Panc1 (cell line): Measurements from ENCODE around the gene S100A12. TPM values are rescaled to one million over a fixed set of nuclear protein-coding genes. Genes with fewer than 3 reads are reported as not detected.

Experiments
- ATAC-seq: fragments of 200-7000 bp; cut with Tn5 transposase; 2 replicates; pipeline ENCODE4 v1.9.1; 2020; ENCODE audit warnings: mild to moderate bottlenecking, moderate library complexity
- BruUV-seq: library from RNA; stranded (reverse); fragments of 400-500 nt; replicated peaks from 2 replicates; lab custom pipeline; 2021; lab: Mats Ljungman, UMichigan
- CTCF ChIA-PET: fragments of 300-600 bp; sonication (Branson Sonifier 250); formaldehyde crosslinking; loops from one replicate; lab custom pipeline; 2022; ENCODE audit warnings: antibody characterized with exemption; lab: Charles Lee
- POLR2A ChIA-PET: fragments of 300-600 bp; sonication (Branson Sonifier 250); formaldehyde crosslinking; loops from one replicate; lab custom pipeline; 2022; ENCODE audit warnings: antibody characterized with exemption; lab: Charles Lee
- DNase-seq: peaks from one replicate; pipeline ENCODE4 v3.0.0-alpha.2; 2010; ENCODE audit warnings: low read depth, low spot score
- H3K27ac ChIP-seq: 2 replicates; pipeline ENCODE4 v1.5.1; 2011; ENCODE audit warnings: mild to moderate bottlenecking, low read length, inconsistent platforms
- H3K27me3 ChIP-seq: fragments of 200-500 bp; sonication (Bioruptor generic); 2 replicates; pipeline ENCODE4 v1.6.0; 2014; ENCODE audit warnings: low read length, inconsistent platforms; ENCODE audit not compliant: control insufficient read depth, insufficient read depth
- H3K36me3 ChIP-seq: fragments of 200-500 bp; sonication (Bioruptor generic); 2 replicates; pipeline ENCODE4 v1.5.1; 2014; ENCODE audit warnings: inconsistent platforms, mild to moderate bottlenecking, low read length, moderate library complexity; ENCODE audit not compliant: control insufficient read depth, insufficient read depth
- H3K4me1 ChIP-seq: 2 replicates; pipeline ENCODE4 v1.5.1; 2011; ENCODE audit warnings: inconsistent platforms, mild to moderate bottlenecking, low read length, moderate library complexity; ENCODE audit not compliant: control insufficient read depth, insufficient read depth
- H3K4me3 ChIP-seq, 2 experiments: 2 replicates each; pipeline ENCODE4 v1.5.1; 2011 to 2012; ENCODE audit warnings: low read depth in 2 of 2, low read length in 2 of 2, mild to moderate bottlenecking in 2 of 2, inconsistent platforms in 1 of 2, moderate library complexity in 1 of 2
- H3K9me3 ChIP-seq: fragments of 200-500 bp; sonication (Bioruptor generic); 2 replicates; pipeline ENCODE4 v1.5.1; 2014; ENCODE audit warnings: low read depth, mild to moderate bottlenecking, inconsistent platforms, low read length, moderate library complexity; ENCODE audit not compliant: control insufficient read depth, insufficient read depth
- CTCF ChIP-seq: fragments of 450-650 bp; IDR thresholded peaks from 2 replicates; pipeline ENCODE4 v1.5.1; 2017; ENCODE audit warnings: mild to moderate bottlenecking
- POLR2AphosphoS5 ChIP-seq: IDR thresholded peaks from 2 replicates; pipeline ENCODE4 v1.6.1; 2012; ENCODE audit warnings: mild to moderate bottlenecking, low read depth, low read length, moderate library complexity
- REST ChIP-seq, 2 experiments: IDR thresholded peaks; 2 replicates each; pipeline ENCODE4 v1.6.1; 2011 to 2012; ENCODE audit warnings: low read depth in 2 of 2, control low read depth in 1 of 2, low read length in 1 of 2, mild to moderate bottlenecking in 1 of 2, moderate library complexity in 1 of 2; ENCODE audit not compliant: insufficient read depth in 1 of 2
- SIN3A ChIP-seq: IDR thresholded peaks from 2 replicates; pipeline ENCODE4 v1.6.1; 2012; ENCODE audit warnings: low read depth, mild to moderate bottlenecking, low read length, moderate library complexity, borderline replicate concordance; ENCODE audit not compliant: insufficient read depth
- TCF7L2 ChIP-seq: IDR thresholded peaks from 2 replicates; pipeline ENCODE4 v1.6.1; 2011; ENCODE audit warnings: mild to moderate bottlenecking, low read depth, low read length, inconsistent platforms
- in situ Hi-C: cut with HindIII; loops from 2 replicates; pipeline ENCODE4 v1.10.0; 2016; ENCODE audit warnings: low sequenced_read_pairs, low pct_unique_long_range_greater_than_20kb
- intact Hi-C: fragments of 100-400 bp; cut with micrococcal nuclease; formaldehyde crosslinking; loops from one replicate; pipeline ENCODE4 v1.10.0; 2022; ENCODE audit not compliant: unreplicated experiment
- total RNA-seq: library from RNA; stranded (reverse); gene quantifications from one replicate; pipeline ENCODE4 v1.2.1, GENCODE V29; 2021; ENCODE audit not compliant: unreplicated experiment

S100A12 gene
- total RNA-seq, 1 experiment from 2014 or later: not detected

GRCh38 chr1:153397051-153397923 is 21.9 kb upstream of the S100A12 start:
- no peaks in the 10 kb centered on the region for H3K9me3 ChIP-seq
- ChIA-PET CTCF (no interaction called here), POLR2A (no interaction called here)
- no peak overlapping the region for H3K4me3 ChIP-seq
- no peak overlapping the region for H3K27ac ChIP-seq
- in situ Hi-C loops: no loop called here
- no peak for TF ChIP-seq POLR2AphosphoS5
- no peak for TF ChIP-seq REST (IDR thresholded peaks at IDR 0.05; ENCODE audit: insufficient read depth in 1 of 2, low read depth in 2 of 2, low read length in 1 of 2)
- no peak for TF ChIP-seq SIN3A
- no peak for TF ChIP-seq CTCF
- no peak for TF ChIP-seq TCF7L2
- H3K4me1 ChIP-seq: no peaks in the 10 kb centered on the region
- H3K36me3 ChIP-seq: no peaks in the 10 kb centered on the region
- peaks cover 17% of the 10 kb centered on the region for H3K27me3 ChIP-seq
- intact Hi-C loops: no loop called here
- ATAC-seq: no peak
- no peak for DNase-seq
- no TSS peak for BruUV-seq

GRCh38 chr1:153396461-153396860 is 21.0 kb upstream of the S100A12 start:
- BruUV-seq: no TSS peak
- ChIA-PET POLR2A (no interaction called here), CTCF (no interaction called here)
- Histone ChIP-seq H3K4me1 (no peaks in the 10 kb centered on the region), H3K4me3 (no peak overlapping the region), H3K27ac (no peak overlapping the region), H3K36me3 (no peaks in the 10 kb centered on the region), H3K27me3 (peaks cover 11% of the 10 kb centered on the region), H3K9me3 (no peaks in the 10 kb centered on the region)
- no peak for DNase-seq
- in situ Hi-C loops: no loop called here
- no peak for ATAC-seq
- no peak for TF ChIP-seq SIN3A
- TF ChIP-seq REST (IDR thresholded peaks at IDR 0.05; ENCODE audit: insufficient read depth in 1 of 2, low read depth in 2 of 2, low read length in 1 of 2): no peak
- TF ChIP-seq TCF7L2: no peak
- intact Hi-C loops: no loop called here
